ENCODE measurements around the gene CCDC187. TPM values are rescaled to one million over a fixed set of nuclear protein-coding genes. Genes with fewer than 3 reads are reported as not detected.
A peak's percentile ranks its signal among the peaks of the same experiment; 100 is the strongest.

Gene CCDC187
- total and polyA plus RNA-seq, 2 of the 8 experiments (the other 6 are each of a cell fraction or from before 2014, with no cell fraction given) = 0.02 TPM; not detected in 1

GRCh38 chr9:136289651-136290507, 14.0 kb downstream of the CCDC187 start:
- Histone ChIP-seq H4K5ac (ENCODE audit: insufficient read length, low read depth, low read length) (no peak overlapping the region), H3K4me1 (replicated peaks in 1 of 4; ENCODE audit: control insufficient read depth in 3 of 4, insufficient read depth in 4 of 4, low read length in 3 of 4) (no peaks in the 10 kb centered on the region), H3K27ac (ENCODE audit: low read depth, low read length) (no peak overlapping the region; the same call in 1 of the 2 replicates), H2AK5ac (ENCODE audit: low read depth, low read length) (no peak overlapping the region), H3K23me2 (ENCODE audit: low read depth, low read length) (peaks cover 11% of the 10 kb centered on the region; the same call in 1 of the 2 replicates), H3K23ac (ENCODE audit: insufficient read length) (no peak overlapping the region), H3K9me3 (ENCODE audit: insufficient read depth in 2 of 2, low read depth in 1 of 2, low read length in 1 of 2) (peaks cover 4 to 10% of the 10 kb centered on the region in 2 experiments; a peak in 2 of 4 replicates), H2AFZ (ENCODE audit: low read length) (no peak overlapping the region), H3K4me3 (ENCODE audit: extremely low read depth in 1 of 4, insufficient read depth in 2 of 4, low read depth in 3 of 4, low read length in 4 of 4) (no peak overlapping the region), H3K14ac (ENCODE audit: insufficient read length) (no peak overlapping the region), H2BK20ac (ENCODE audit: low read length) (no peak overlapping the region), H4K8ac (ENCODE audit: extremely low read depth, insufficient read depth, low read length) (no peak overlapping the region; the same call in 1 of the 2 replicates), H3K9ac (replicated peaks in 1 of 4; ENCODE audit: extremely low read depth in 1 of 4, low read depth in 3 of 4, low read length in 3 of 4) (no peak overlapping the region), H2BK120ac (replicated peaks; ENCODE audit: low read depth, low read length) (no peak overlapping the region), H3K4me2 (ENCODE audit: insufficient read depth in 1 of 2, low read depth in 2 of 2, low read length in 2 of 2) (no peak overlapping the region), H4K91ac (replicated peaks; ENCODE audit: insufficient read length, low read length) (no peak overlapping the region), H3K79me1 (ENCODE audit: low read depth, low read length) (no peaks in the 10 kb centered on the region), H3K27me3 (replicated peaks in 1 of 4; ENCODE audit: control insufficient read depth in 3 of 4, extremely low read depth in 1 of 4, insufficient read depth in 3 of 4, low read length in 3 of 4) (no peaks in the 10 kb centered on the region), H3K36me3 (ENCODE audit: control insufficient read depth in 2 of 4, insufficient read depth in 4 of 4, low read length in 3 of 4) (no peaks in the 10 kb centered on the region; a peak in 1 of 8 replicates), H2BK5ac (ENCODE audit: low read depth, low read length) (no peak overlapping the region), H3K79me2 (ENCODE audit: control insufficient read depth in 1 of 2, insufficient read depth in 2 of 2, low read length in 2 of 2) (no peaks in the 10 kb centered on the region), H2BK15ac (ENCODE audit: low read length) (no peak overlapping the region), H3K18ac (ENCODE audit: extremely low read depth, low read length) (no peak overlapping the region), H3K4ac (replicated peaks; ENCODE audit: insufficient read length, low read depth, low read length) (no peak overlapping the region), H4K20me1 (replicated peaks in 1 of 2; ENCODE audit: control insufficient read depth in 1 of 2, insufficient read depth in 2 of 2, low read length in 2 of 2) (peaks cover 0 to 12% of the 10 kb centered on the region in 2 experiments), H2BK12ac (ENCODE audit: low read depth, low read length) (no peak overlapping the region; the same call in 1 of the 2 replicates), H3K56ac (replicated peaks; ENCODE audit: insufficient read length, low read depth, low read length) (no peak overlapping the region)
- CTCF ChIA-PET (ENCODE audit: partially characterized antibody) = interaction anchor here (0.8 to 1.9 kb wide), 5 partner anchors 9 to 151 kb away, joined by 3 to 6 read pairs (median 4); no protein-coding TSS in a partner anchor
- POLR2A ChIA-PET (ENCODE audit: partially characterized antibody) = no interaction called here
- FAIRE-seq (no peak), DNase-seq (ENCODE audit: low read depth in 1 of 2, low spot score in 2 of 2) (no peak)
- WGBS, 2 experiments (ENCODE audit: extremely low coverage in 1 of 2, insufficient coverage in 1 of 2, insufficient read length in 1 of 2, insufficient replicate concordance in 2 of 2, low coverage in 1 of 2, low lambda C conversion rate in 2 of 2, missing lambda C conversion rate in 1 of 2) = 85% methylated on average over 22 of the region's 30 CpGs; no CpG with 5 or more reads in 1 of the 2 experiments
- TF ChIP-seq MAX (IDR thresholded peaks at IDR 0.05) (peak; percentile 35; the same call in 1 of the 2 replicates), ASH2L (IDR thresholded peaks at IDR 0.05; ENCODE audit: low read length) (no peak)
- TF ChIP-seq, protein P1, sequence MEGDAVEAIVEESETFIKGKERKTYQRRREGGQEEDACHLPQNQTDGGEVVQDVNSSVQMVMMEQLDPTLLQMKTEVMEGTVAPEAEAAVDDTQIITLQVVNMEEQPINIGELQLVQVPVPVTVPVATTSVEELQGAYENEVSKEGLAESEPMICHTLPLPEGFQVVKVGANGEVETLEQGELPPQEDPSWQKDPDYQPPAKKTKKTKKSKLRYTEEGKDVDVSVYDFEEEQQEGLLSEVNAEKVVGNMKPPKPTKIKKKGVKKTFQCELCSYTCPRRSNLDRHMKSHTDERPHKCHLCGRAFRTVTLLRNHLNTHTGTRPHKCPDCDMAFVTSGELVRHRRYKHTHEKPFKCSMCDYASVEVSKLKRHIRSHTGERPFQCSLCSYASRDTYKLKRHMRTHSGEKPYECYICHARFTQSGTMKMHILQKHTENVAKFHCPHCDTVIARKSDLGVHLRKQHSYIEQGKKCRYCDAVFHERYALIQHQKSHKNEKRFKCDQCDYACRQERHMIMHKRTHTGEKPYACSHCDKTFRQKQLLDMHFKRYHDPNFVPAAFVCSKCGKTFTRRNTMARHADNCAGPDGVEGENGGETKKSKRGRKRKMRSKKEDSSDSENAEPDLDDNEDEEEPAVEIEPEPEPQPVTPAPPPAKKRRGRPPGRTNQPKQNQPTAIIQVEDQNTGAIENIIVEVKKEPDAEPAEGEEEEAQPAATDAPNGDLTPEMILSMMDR (IDR thresholded peaks at IDR 0.05; ENCODE audit: control extremely low read depth in 1 of 3, insufficient read depth in 1 of 3, low read depth in 1 of 3, low read length in 3 of 3) = peak in 2 of 3 experiments; percentile 34 to 46; a peak in 2 of 4 replicates
